ENCODE measurements around the gene NPEPPS.

NPEPPS gene

DNA sequence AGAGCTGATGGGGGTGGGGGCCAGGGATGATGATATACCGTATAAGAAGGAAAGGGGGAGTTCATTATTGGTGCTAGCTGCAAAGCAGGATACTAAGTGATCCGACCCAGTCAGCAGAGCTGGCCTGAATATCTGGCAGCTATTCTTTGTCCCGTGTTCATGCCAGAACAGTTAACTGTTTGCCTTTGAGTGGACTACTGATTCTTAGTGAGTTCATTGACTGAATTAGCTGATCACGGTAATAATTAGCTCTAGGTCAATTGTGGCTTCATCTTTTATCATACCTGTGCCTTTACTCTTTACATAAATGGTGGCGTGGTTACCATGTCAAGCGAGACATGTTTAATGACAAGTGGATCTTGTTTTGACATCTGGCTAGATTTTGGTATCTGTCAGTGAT lies 124.1 kb downstream of the NPEPPS start:
- Histone ChIP-seq H3K9me3 (ENCODE audit: insufficient read depth, low read length) (no peaks in the 10 kb centered on the region), H3K4me2 (ENCODE audit: low read depth, low read length, poor library complexity, severe bottlenecking) (no peak overlapping the region), H3K4me3 (ENCODE audit: insufficient read depth, low read length, poor library complexity, severe bottlenecking) (no peak overlapping the region), H3K79me2 (ENCODE audit: insufficient read depth, low read length) (peaks cover 85% of the 10 kb centered on the region), H3K36me3 (ENCODE audit: low read length) (peaks cover 72% of the 10 kb centered on the region), H4K20me1 (ENCODE audit: low read depth, low read length) (peaks cover 40% of the 10 kb centered on the region), H3F3A (ENCODE audit: insufficient read depth) (peaks cover 15% of the 10 kb centered on the region), H3K9me2 (replicated peaks; ENCODE audit: insufficient read depth, low read length) (no peaks in the 10 kb centered on the region), H2AFZ (ENCODE audit: low read depth, low read length, severe bottlenecking) (no peak overlapping the region), H3K9ac (ENCODE audit: low read length) (no peak overlapping the region), H3K27me3 (ENCODE audit: low read length) (no peaks in the 10 kb centered on the region), H3K27ac (ENCODE audit: low read depth, low read length) (no peak overlapping the region)
- TF ChIP-seq, protein P1, sequence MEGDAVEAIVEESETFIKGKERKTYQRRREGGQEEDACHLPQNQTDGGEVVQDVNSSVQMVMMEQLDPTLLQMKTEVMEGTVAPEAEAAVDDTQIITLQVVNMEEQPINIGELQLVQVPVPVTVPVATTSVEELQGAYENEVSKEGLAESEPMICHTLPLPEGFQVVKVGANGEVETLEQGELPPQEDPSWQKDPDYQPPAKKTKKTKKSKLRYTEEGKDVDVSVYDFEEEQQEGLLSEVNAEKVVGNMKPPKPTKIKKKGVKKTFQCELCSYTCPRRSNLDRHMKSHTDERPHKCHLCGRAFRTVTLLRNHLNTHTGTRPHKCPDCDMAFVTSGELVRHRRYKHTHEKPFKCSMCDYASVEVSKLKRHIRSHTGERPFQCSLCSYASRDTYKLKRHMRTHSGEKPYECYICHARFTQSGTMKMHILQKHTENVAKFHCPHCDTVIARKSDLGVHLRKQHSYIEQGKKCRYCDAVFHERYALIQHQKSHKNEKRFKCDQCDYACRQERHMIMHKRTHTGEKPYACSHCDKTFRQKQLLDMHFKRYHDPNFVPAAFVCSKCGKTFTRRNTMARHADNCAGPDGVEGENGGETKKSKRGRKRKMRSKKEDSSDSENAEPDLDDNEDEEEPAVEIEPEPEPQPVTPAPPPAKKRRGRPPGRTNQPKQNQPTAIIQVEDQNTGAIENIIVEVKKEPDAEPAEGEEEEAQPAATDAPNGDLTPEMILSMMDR (IDR thresholded peaks at IDR 0.05; ENCODE audit: insufficient read depth, low read length, poor library complexity, severe bottlenecking), result no peak
- no peak for TF ChIP-seq EZH2phosphoT487 (conservative IDR thresholded peaks at IDR 0.05; ENCODE audit: low read length)

DNA sequence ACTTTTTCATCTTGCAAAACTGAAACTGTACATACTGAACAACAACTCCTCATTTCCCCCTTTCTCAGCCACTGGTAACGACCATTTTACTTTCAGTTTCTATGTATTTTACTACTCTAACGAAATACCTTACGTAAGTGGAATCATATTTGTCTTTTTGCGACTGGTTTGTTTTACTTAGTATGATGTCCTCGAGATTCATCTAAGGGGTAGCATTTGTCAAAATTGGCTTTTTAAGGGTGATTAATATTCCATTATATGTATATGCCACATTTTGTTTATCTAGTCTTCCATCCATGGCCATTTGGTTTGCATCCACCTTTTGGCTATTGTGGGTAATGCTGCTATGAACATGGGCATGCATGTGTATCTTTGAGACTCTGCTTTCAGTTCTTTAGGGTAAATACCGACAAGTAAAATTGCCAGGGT lies 129.2 kb downstream of the NPEPPS start:
- Histone ChIP-seq H4K20me1 (ENCODE audit: low read depth, low read length) (peaks cover 30% of the 10 kb centered on the region; the same call in 1 of the 2 replicates), H3K9me2 (replicated peaks; ENCODE audit: insufficient read depth, low read length) (no peaks in the 10 kb centered on the region), H3K9me3 (ENCODE audit: insufficient read depth, low read length) (no peaks in the 10 kb centered on the region), H3K9ac (ENCODE audit: low read length) (no peak overlapping the region), H3K27ac (ENCODE audit: low read depth, low read length) (peak overlapping the region; percentile 26), H3K36me3 (ENCODE audit: low read length) (peaks cover 69% of the 10 kb centered on the region), H3K4me3 (ENCODE audit: insufficient read depth, low read length, poor library complexity, severe bottlenecking) (no peak overlapping the region), H2AFZ (ENCODE audit: low read depth, low read length, severe bottlenecking) (no peak overlapping the region), H3K27me3 (ENCODE audit: low read length) (no peaks in the 10 kb centered on the region), H3K79me2 (ENCODE audit: insufficient read depth, low read length) (peaks cover 57% of the 10 kb centered on the region), H3F3A (ENCODE audit: insufficient read depth) (peaks cover 39% of the 10 kb centered on the region), H3K4me2 (ENCODE audit: low read depth, low read length, poor library complexity, severe bottlenecking) (no peak overlapping the region)
- TF ChIP-seq, protein P1 (IDR thresholded peaks at IDR 0.05; ENCODE audit: insufficient read depth, low read length, poor library complexity, severe bottlenecking), result no peak
- no peak for TF ChIP-seq EZH2phosphoT487 (conservative IDR thresholded peaks at IDR 0.05; ENCODE audit: low read length)

GRCh38 chr17:47663912-47664623 lies 133.2 kb downstream of the NPEPPS start:
- Histone ChIP-seq H3F3A (ENCODE audit: insufficient read depth) (peaks cover 44% of the 10 kb centered on the region), H3K36me3 (ENCODE audit: low read length) (peaks cover 67% of the 10 kb centered on the region), H2AFZ (ENCODE audit: low read depth, low read length, severe bottlenecking) (no peak overlapping the region), H3K79me2 (ENCODE audit: insufficient read depth, low read length) (peaks cover 28% of the 10 kb centered on the region), H3K9me2 (replicated peaks; ENCODE audit: insufficient read depth, low read length) (no peaks in the 10 kb centered on the region), H3K4me2 (ENCODE audit: low read depth, low read length, poor library complexity, severe bottlenecking) (peak overlapping the region; percentile 1), H4K20me1 (ENCODE audit: low read depth, low read length) (peaks cover 26% of the 10 kb centered on the region; the same call in 1 of the 2 replicates), H3K9me3 (ENCODE audit: insufficient read depth, low read length) (no peaks in the 10 kb centered on the region), H3K27ac (ENCODE audit: low read depth, low read length) (peak overlapping the region; percentile 57), H3K4me3 (ENCODE audit: insufficient read depth, low read length, poor library complexity, severe bottlenecking) (no peak overlapping the region), H3K9ac (ENCODE audit: low read length) (no peak overlapping the region), H3K27me3 (ENCODE audit: low read length) (no peaks in the 10 kb centered on the region)
- TF ChIP-seq EZH2phosphoT487 (conservative IDR thresholded peaks at IDR 0.05; ENCODE audit: low read length), result no peak
- TF ChIP-seq, protein P1 (IDR thresholded peaks at IDR 0.05; ENCODE audit: insufficient read depth, low read length, poor library complexity, severe bottlenecking), result peak; percentile 55

Data from SU-DHL-6 (cell line).